KMS-11 (cell line): ENCODE data around the gene EN1.

ENCODE experiments used
- H2AFZ ChIP-seq: fragments of 200-600 bp; sonication (generic); 2 replicates; pipeline ENCODE4 v1.6.1; 2016; ENCODE audit warnings: antibody characterized with exemption, mixed run types, low read depth
- H3K27ac ChIP-seq: fragments of 200-600 bp; sonication (generic); 2 replicates; pipeline ENCODE4 v1.6.1; 2016; ENCODE audit warnings: mild to moderate bottlenecking, mixed run types
- H3K27me3 ChIP-seq: fragments of 200-600 bp; sonication (generic); 2 replicates; pipeline ENCODE4 v1.6.1; 2017; ENCODE audit warnings: mild to moderate bottlenecking, low read depth, mixed run types, moderate library complexity; ENCODE audit not compliant: insufficient read depth
- H3K36me3 ChIP-seq: fragments of 200-600 bp; sonication (generic); 2 replicates; pipeline ENCODE4 v1.6.1; 2017; ENCODE audit warnings: mild to moderate bottlenecking, mixed run types; ENCODE audit not compliant: insufficient read depth
- H3K4me1 ChIP-seq: fragments of 200-600 bp; sonication (generic); 2 replicates; pipeline ENCODE4 v1.6.1; 2016; ENCODE audit warnings: mild to moderate bottlenecking, low read depth, mixed run types; ENCODE audit not compliant: poor library complexity, severe bottlenecking
- H3K4me2 ChIP-seq: fragments of 200-600 bp; sonication (generic); 2 replicates; pipeline ENCODE4 v1.7.0; 2016; ENCODE audit warnings: mild to moderate bottlenecking, mixed run types
- H3K4me3 ChIP-seq: fragments of 200-600 bp; sonication (generic); IDR thresholded peaks from 2 replicates; pipeline ENCODE4 v1.6.1; 2017; ENCODE audit warnings: low read depth, low read length, mixed read lengths; ENCODE audit not compliant: insufficient read depth
- H3K79me2 ChIP-seq: fragments of 200-600 bp; sonication (generic); 2 replicates; pipeline ENCODE4 v1.6.1; 2016; ENCODE audit warnings: low read depth, mixed run types; ENCODE audit not compliant: insufficient read depth
- H3K9ac ChIP-seq: fragments of 200-600 bp; sonication (generic); 2 replicates; pipeline ENCODE4 v1.6.1; 2016; ENCODE audit warnings: mild to moderate bottlenecking, mixed run types
- H4K20me1 ChIP-seq: fragments of 200-600 bp; sonication (generic); 2 replicates; pipeline ENCODE4 v1.6.1; 2016; ENCODE audit warnings: mild to moderate bottlenecking, mixed run types; ENCODE audit not compliant: insufficient read depth
- TF ChIP-seq, protein P1 (sequence below): fragments of 200-600 bp; sonication (generic); conservative IDR thresholded peaks from 2 replicates; pipeline ENCODE4 v1.6.1; 2017; ENCODE audit warnings: low read depth, mild to moderate bottlenecking, antibody characterized with exemption, low read length, moderate library complexity, mixed read lengths

Gene EN1

DNA sequence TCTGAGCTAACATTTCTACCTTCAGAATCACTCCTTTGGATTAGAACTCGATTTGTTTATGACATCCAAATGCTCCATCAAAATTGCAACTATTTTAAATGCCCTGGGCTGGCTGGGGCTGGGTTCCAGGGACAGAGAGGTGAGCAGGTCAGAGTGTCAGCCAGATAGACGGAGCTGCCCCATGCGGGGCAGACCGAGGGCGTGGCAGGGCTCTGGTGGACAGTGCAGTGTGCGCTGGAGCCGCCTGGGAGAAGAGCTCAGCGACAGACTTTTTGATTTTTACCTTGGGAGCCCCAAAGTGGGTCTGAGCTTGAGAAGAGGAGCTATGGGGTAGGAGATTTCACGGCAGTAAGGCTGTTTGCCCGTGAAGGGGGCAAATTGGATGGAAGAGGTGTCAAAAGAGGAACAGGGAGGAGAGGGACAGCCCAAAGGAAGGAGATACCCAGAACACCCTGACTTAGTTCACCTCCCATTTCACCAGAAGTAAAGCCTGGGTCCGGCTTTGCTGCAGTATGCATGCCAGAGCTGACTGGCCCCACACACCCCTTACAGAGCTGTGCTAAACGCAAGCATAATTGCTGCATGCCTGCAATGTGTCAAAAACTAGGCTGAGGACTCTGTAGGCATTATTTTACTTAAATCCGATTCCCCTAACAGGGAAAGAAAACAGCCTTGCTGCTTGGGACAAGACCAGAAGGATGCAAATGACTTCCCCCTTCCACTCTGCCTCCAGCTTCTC is 33.7 kb downstream of the EN1 start:
- H3K79me2 ChIP-seq, result no peaks in the 10 kb centered on the region
- no peaks in the 10 kb centered on the region for H4K20me1 ChIP-seq
- H3K4me3 ChIP-seq, result no peak overlapping the region
- H3K27me3 ChIP-seq, result no peaks in the 10 kb centered on the region
- H3K4me2 ChIP-seq, result no peak overlapping the region
- no peak overlapping the region for H3K27ac ChIP-seq
- no peak overlapping the region for H3K9ac ChIP-seq
- no peak overlapping the region for H2AFZ ChIP-seq
- TF ChIP-seq, protein P1, sequence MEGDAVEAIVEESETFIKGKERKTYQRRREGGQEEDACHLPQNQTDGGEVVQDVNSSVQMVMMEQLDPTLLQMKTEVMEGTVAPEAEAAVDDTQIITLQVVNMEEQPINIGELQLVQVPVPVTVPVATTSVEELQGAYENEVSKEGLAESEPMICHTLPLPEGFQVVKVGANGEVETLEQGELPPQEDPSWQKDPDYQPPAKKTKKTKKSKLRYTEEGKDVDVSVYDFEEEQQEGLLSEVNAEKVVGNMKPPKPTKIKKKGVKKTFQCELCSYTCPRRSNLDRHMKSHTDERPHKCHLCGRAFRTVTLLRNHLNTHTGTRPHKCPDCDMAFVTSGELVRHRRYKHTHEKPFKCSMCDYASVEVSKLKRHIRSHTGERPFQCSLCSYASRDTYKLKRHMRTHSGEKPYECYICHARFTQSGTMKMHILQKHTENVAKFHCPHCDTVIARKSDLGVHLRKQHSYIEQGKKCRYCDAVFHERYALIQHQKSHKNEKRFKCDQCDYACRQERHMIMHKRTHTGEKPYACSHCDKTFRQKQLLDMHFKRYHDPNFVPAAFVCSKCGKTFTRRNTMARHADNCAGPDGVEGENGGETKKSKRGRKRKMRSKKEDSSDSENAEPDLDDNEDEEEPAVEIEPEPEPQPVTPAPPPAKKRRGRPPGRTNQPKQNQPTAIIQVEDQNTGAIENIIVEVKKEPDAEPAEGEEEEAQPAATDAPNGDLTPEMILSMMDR, result no peak
- no peaks in the 10 kb centered on the region for H3K4me1 ChIP-seq
- H3K36me3 ChIP-seq, result no peaks in the 10 kb centered on the region

DNA sequence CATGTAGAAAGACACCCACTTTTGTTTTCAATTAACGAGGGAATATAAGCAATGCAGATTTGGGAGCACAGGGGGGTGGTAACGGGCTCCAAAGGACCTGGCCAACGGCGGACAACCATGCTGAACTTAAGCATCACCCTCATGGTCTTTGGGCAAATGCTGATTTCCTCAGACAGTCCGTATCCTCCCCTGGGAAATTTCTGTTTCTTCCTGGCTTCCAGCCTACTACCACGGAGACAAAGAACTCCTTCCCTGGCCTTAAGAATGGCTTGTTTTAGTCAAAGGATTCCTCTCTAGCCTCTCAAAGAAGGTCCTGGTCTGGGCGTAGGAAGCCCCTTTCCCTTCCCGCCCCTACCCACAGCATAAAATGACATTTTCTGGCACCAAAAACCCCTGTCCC is 34.3 kb downstream of the EN1 start:
- no peak overlapping the region for H3K9ac ChIP-seq
- H2AFZ ChIP-seq, result no peak overlapping the region
- H3K27ac ChIP-seq, result no peak overlapping the region
- TF ChIP-seq, protein P1, result no peak
- H3K27me3 ChIP-seq, result no peaks in the 10 kb centered on the region
- no peak overlapping the region for H3K4me2 ChIP-seq
- no peak overlapping the region for H3K4me3 ChIP-seq
- H4K20me1 ChIP-seq, result no peaks in the 10 kb centered on the region
- H3K79me2 ChIP-seq, result no peaks in the 10 kb centered on the region
- H3K36me3 ChIP-seq, result no peaks in the 10 kb centered on the region
- no peaks in the 10 kb centered on the region for H3K4me1 ChIP-seq

DNA sequence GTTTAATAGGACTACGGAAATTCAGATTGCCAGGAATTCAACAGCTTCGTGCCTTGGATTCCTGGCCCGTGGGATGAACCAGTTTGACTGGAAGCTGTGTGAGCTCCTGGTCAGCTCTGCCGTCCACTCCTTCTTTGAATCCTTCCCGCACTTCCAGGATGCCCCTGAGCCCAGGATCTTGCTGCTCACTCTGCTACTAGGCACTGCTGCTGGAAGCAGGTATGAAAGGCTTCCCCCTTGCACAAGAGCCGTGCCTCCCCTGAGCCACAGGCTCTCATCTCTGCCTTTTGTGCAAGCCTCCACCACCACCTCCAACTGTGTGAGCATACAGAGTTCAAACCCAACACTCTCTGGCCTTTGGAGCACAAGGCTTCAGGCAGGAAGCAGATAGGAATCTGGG is 34.9 kb downstream of the EN1 start:
- Histone ChIP-seq H2AFZ (no peak overlapping the region), H4K20me1 (no peaks in the 10 kb centered on the region), H3K4me2 (no peak overlapping the region), H3K79me2 (no peaks in the 10 kb centered on the region), H3K4me1 (no peaks in the 10 kb centered on the region), H3K9ac (no peak overlapping the region), H3K27me3 (no peaks in the 10 kb centered on the region), H3K36me3 (no peaks in the 10 kb centered on the region), H3K27ac (no peak overlapping the region), H3K4me3 (no peak overlapping the region)
- TF ChIP-seq, protein P1, result no peak

DNA sequence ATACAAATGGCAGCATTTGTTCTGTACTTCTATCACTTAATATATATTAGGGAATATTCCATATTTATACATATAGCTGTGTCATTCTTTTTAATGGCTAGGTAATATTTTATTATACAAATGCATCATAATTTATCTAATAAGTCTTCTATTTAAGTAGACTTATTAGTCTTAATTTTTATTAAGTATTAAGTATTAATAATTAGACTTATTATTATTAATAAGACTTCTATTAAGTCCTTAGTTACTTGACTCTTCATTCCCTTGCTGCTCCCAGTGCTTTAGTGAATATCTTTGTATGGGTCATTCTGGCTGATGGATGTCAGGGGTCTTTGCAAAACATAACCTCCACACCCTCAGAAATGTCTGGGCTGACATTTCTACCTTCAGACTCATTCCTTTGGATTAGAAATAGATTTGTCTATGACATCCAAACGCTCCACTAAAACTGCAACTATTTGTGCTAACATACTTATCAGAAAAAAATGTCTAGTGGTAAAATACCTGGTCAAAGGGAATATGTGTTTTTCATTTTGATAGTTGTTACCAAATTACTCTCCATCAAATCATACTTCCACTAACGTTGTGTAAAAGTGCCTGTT is 35.8 kb downstream of the EN1 start:
- H3K79me2 ChIP-seq, result no peaks in the 10 kb centered on the region
- no peak overlapping the region for H3K4me2 ChIP-seq
- H2AFZ ChIP-seq, result no peak overlapping the region
- no peaks in the 10 kb centered on the region for H3K36me3 ChIP-seq
- no peaks in the 10 kb centered on the region for H3K27me3 ChIP-seq
- H3K4me1 ChIP-seq, result no peaks in the 10 kb centered on the region
- TF ChIP-seq, protein P1, result no peak
- no peak overlapping the region for H3K9ac ChIP-seq
- H4K20me1 ChIP-seq, result no peaks in the 10 kb centered on the region
- H3K4me3 ChIP-seq, result no peak overlapping the region
- no peak overlapping the region for H3K27ac ChIP-seq
